ENCODE data around the gene NEDD8.

The NEDD8 gene

GRCh38 chr14:24232121-24232644 lies at the start of gene NEDD8:
Gene NEDD8, minus strand, starts transcription at chr14:24232367. Its CDS starts 100 bp downstream, at chr14:24232267.
- in situ Hi-C loops (cut with MboI; ENCODE audit: low sequenced_read_pairs) = loop anchor here (25.0 kb wide), 1 partner anchor 205 kb away; the partner anchor contains the start of genes CBLN3, KHNYN and SDR39U1

GRCh38 chr14:24281636-24282035 lies 49.5 kb upstream of the NEDD8 start:
- in situ Hi-C loops (cut with MboI; ENCODE audit: low sequenced_read_pairs) = no loop called here

- in situ Hi-C loops (cut with MboI; ENCODE audit: low sequenced_read_pairs) = no loop called here
Observed at GRCh38 chr14:24280797-24281460, 48.8 kb upstream of the NEDD8 start.

GRCh38 chr14:24279301-24280186 lies 47.4 kb upstream of the NEDD8 start:
- in situ Hi-C loops (cut with MboI; ENCODE audit: low sequenced_read_pairs) = no loop called here

- in situ Hi-C loops (cut with MboI; ENCODE audit: low sequenced_read_pairs) = no loop called here
Observed at GRCh38 chr14:24278424-24278823, 46.3 kb upstream of the NEDD8 start.

- in situ Hi-C loops (cut with MboI; ENCODE audit: low sequenced_read_pairs) = no loop called here
Observed at GRCh38 chr14:24277606-24278321, 45.6 kb upstream of the NEDD8 start.

- in situ Hi-C loops (cut with MboI; ENCODE audit: low sequenced_read_pairs) = no loop called here
Observed at GRCh38 chr14:24277071-24277470, 44.9 kb upstream of the NEDD8 start.

- in situ Hi-C loops (cut with MboI; ENCODE audit: low sequenced_read_pairs) = no loop called here
Observed at GRCh38 chr14:24274101-24274543, 42.0 kb upstream of the NEDD8 start.

GRCh38 chr14:24273422-24273998 lies 41.3 kb upstream of the NEDD8 start:
- in situ Hi-C loops (cut with MboI; ENCODE audit: low sequenced_read_pairs) = no loop called here

GRCh38 chr14:24272467-24272866 lies 40.3 kb upstream of the NEDD8 start:
- in situ Hi-C loops (cut with MboI; ENCODE audit: low sequenced_read_pairs) = no loop called here

- in situ Hi-C loops (cut with MboI; ENCODE audit: low sequenced_read_pairs) = no loop called here
Observed at GRCh38 chr14:24271834-24272263, 39.7 kb upstream of the NEDD8 start.

GRCh38 chr14:24271134-24271833 lies 39.1 kb upstream of the NEDD8 start, which contains the start of gene RABGGTA:
Gene RABGGTA, minus strand, starts transcription at chr14:24271597. Its CDS starts 482 bp downstream, at chr14:24271115.
- in situ Hi-C loops (cut with MboI; ENCODE audit: low sequenced_read_pairs) = no loop called here

GRCh38 chr14:24270537-24271133 lies 38.5 kb upstream of the NEDD8 start:
- in situ Hi-C loops (cut with MboI; ENCODE audit: low sequenced_read_pairs) = no loop called here

GRCh38 chr14:24269910-24270536 lies 37.9 kb upstream of the NEDD8 start:
- in situ Hi-C loops (cut with MboI; ENCODE audit: low sequenced_read_pairs) = no loop called here

- in situ Hi-C loops (cut with MboI; ENCODE audit: low sequenced_read_pairs) = no loop called here
Observed at GRCh38 chr14:24269368-24269767, 37.2 kb upstream of the NEDD8 start.

- in situ Hi-C loops (cut with MboI; ENCODE audit: low sequenced_read_pairs) = no loop called here
Observed at GRCh38 chr14:24268225-24268624, 36.1 kb upstream of the NEDD8 start.

- in situ Hi-C loops (cut with MboI; ENCODE audit: low sequenced_read_pairs) = no loop called here
Observed at GRCh38 chr14:24267516-24267915, 35.3 kb upstream of the NEDD8 start.

- in situ Hi-C loops (cut with MboI; ENCODE audit: low sequenced_read_pairs) = no loop called here
Observed at GRCh38 chr14:24266344-24267244, 34.4 kb upstream of the NEDD8 start.

Measured in HL-60/S4 treated with retinoic acid at 250 ng/mL for 4 days and 3 days (cell line).